Calu3 (cell line): ENCODE data around the gene ATP1A2. TPM values are rescaled to one million over a fixed set of nuclear protein-coding genes. Genes with fewer than 3 reads are reported as not detected.
A peak's percentile ranks its signal among the peaks of the same experiment; 100 is the strongest.

Experiments used
- Bru-seq: library from RNA; stranded (reverse); fragments of 400-500 nt; gene quantifications from one replicate; lab custom pipeline; 2021; lab: Mats Ljungman, UMichigan
- BruChase-seq, 2 experiments: library from RNA; stranded (reverse); fragments of 400-500 nt; gene quantifications; one replicate each; lab custom pipeline; 2021; lab: Mats Ljungman, UMichigan
- BruUV-seq: library from RNA; stranded (reverse); fragments of 400-500 nt; replicated peaks from 2 replicates; lab custom pipeline; 2021; lab: Mats Ljungman, UMichigan
- CTCF ChIA-PET: fragments of 300-600 bp; sonication (Branson Sonifier 250); formaldehyde crosslinking; loops from one replicate; lab custom pipeline; 2022; ENCODE audit warnings: antibody characterized with exemption; lab: Charles Lee
- DNase-seq: peaks from one replicate; pipeline ENCODE4 v3.0.0; 2022
- H3K27ac Mint-ChIP-seq: one replicate; pipeline ENCODE4 v1.8.0; 2022; ENCODE audit warnings: mixed read lengths; ENCODE audit not compliant: unreplicated experiment
- H3K27me3 Mint-ChIP-seq: one replicate; pipeline ENCODE4 v1.8.0; 2022; ENCODE audit warnings: mixed read lengths; ENCODE audit not compliant: unreplicated experiment
- H3K36me3 Mint-ChIP-seq: one replicate; pipeline ENCODE4 v1.8.0; 2022; ENCODE audit warnings: mild to moderate bottlenecking, moderate library complexity, mixed read lengths; ENCODE audit not compliant: insufficient read depth, unreplicated experiment
- H3K4me1 Mint-ChIP-seq: one replicate; pipeline ENCODE4 v1.8.0; 2022; ENCODE audit warnings: mild to moderate bottlenecking, low read depth, mixed read lengths; ENCODE audit not compliant: unreplicated experiment
- H3K4me3 Mint-ChIP-seq: one replicate; pipeline ENCODE4 v1.8.0; 2022; ENCODE audit warnings: mild to moderate bottlenecking, low read depth, moderate library complexity, mixed read lengths; ENCODE audit not compliant: unreplicated experiment
- H3K9me3 Mint-ChIP-seq: one replicate; pipeline ENCODE4 v1.8.0; 2022; ENCODE audit warnings: low read depth, mixed read lengths; ENCODE audit not compliant: unreplicated experiment
- intact Hi-C: fragments of 100-400 bp; cut with micrococcal nuclease; formaldehyde crosslinking; loops from one replicate; pipeline ENCODE4 v1.10.0; 2022; ENCODE audit not compliant: unreplicated experiment
- long read RNA-seq: library from polyadenylated mRNA; stranded (forward); transcript quantifications from one replicate; pipeline ENCODE4 v2.0.0, GENCODE V29; 2022
- total RNA-seq: library from RNA; stranded (reverse); gene quantifications from 2 replicates; pipeline ENCODE4 v1.2.3, GENCODE V29; 2022
- TF ChIP-seq, protein P1 (sequence below): fragments of 200-600 bp; IDR thresholded peaks from one replicate; pipeline ENCODE4 v1.8.0; 2022; ENCODE audit warnings: antibody characterized with exemption; ENCODE audit not compliant: unreplicated experiment

Gene ATP1A2
- total RNA-seq, result not detected in 2 replicates
- Bru-seq, nascent RNA, result percentile 3 among the genes with signal in this experiment
- BruChase-seq, experiment 1, labeled RNA remaining after a 6-hour chase, result not detected
- BruChase-seq, experiment 2, labeled RNA remaining after a 2-hour chase, result percentile 3 among the genes with signal in this experiment
- long read RNA-seq, result 0 reads

DNA sequence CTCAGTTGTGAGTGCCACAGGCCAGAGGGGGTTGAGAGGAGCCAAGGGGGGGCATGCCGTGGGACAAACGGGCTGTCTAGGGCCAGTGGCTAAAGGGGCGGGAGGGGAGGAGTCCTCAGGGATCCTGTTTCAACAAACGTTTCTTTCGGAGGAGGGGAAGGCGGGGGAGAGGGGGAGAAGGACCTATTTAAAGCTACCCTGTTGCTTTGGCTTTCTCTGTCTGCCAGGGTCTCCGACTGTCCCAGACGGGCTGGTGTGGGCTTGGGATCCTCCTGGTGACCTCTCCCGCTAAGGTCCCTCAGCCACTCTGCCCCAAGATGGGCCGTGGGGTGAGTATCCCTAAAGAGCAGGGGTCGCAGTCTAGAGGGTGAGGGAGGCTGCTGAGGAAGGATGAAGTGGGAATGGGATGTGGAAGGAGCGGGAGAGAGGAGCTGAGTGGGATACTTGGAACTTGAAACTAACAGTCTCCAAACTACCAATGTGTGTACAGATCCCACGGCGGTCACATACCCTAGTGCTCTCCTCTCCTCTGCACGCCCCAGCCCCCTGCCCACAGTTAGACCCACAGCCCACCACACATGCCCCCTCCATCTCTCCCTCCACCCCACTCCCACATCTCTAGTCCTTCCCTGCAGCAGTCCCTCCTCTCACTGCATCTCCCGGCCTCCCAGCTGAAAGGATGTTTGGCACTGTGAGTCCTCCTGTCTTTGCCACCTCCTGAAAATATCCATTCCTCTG lies at the start of gene ATP1A2:
ATP1A2 (plus strand) TSS at position 215 of the 738 bp plus-strand sequence; CDS start at position 318, 103 bp downstream.
- CTCF ChIA-PET, result interaction anchor here (1.5 kb wide), 1 partner anchor 136 kb away, joined by 3 read pairs; no protein-coding TSS in a partner anchor
- intact Hi-C loops, result no loop called here
- Mint-ChIP-seq H3K27me3 (peaks cover 87% of the 10 kb centered on the region), H3K27ac (no peak within 1 kb of the TSS), H3K4me1 (no peaks in the 10 kb centered on the region), H3K4me3 (no peak within 1 kb of the TSS), H3K36me3 (no peaks in the 10 kb centered on the region), H3K9me3 (no peaks in the 10 kb centered on the region)
- DNase-seq, result no peak
- TF ChIP-seq, protein P1, sequence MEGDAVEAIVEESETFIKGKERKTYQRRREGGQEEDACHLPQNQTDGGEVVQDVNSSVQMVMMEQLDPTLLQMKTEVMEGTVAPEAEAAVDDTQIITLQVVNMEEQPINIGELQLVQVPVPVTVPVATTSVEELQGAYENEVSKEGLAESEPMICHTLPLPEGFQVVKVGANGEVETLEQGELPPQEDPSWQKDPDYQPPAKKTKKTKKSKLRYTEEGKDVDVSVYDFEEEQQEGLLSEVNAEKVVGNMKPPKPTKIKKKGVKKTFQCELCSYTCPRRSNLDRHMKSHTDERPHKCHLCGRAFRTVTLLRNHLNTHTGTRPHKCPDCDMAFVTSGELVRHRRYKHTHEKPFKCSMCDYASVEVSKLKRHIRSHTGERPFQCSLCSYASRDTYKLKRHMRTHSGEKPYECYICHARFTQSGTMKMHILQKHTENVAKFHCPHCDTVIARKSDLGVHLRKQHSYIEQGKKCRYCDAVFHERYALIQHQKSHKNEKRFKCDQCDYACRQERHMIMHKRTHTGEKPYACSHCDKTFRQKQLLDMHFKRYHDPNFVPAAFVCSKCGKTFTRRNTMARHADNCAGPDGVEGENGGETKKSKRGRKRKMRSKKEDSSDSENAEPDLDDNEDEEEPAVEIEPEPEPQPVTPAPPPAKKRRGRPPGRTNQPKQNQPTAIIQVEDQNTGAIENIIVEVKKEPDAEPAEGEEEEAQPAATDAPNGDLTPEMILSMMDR, result no peak
- no TSS peak for BruUV-seq

- CTCF ChIA-PET, result interaction anchor here (1.1 to 1.2 kb wide), 2 partner anchors 34 to 61 kb away, joined by 3 read pairs; no protein-coding TSS in a partner anchor
- intact Hi-C loops, result no loop called here
- H3K9me3 Mint-ChIP-seq, result no peaks in the 10 kb centered on the region
- no TSS peak for BruUV-seq
- H3K36me3 Mint-ChIP-seq, result peaks cover 13% of the 10 kb centered on the region
- peaks cover 10% of the 10 kb centered on the region for H3K4me1 Mint-ChIP-seq
- DNase-seq, result no peak
- H3K4me3 Mint-ChIP-seq, result no peak overlapping the region
- H3K27ac Mint-ChIP-seq, result no peak overlapping the region
- peaks cover 74% of the 10 kb centered on the region for H3K27me3 Mint-ChIP-seq
- TF ChIP-seq, protein P1, result no peak
Observed at GRCh38 chr1:160066829-160067745, 48.5 kb upstream of the ATP1A2 start.

- Mint-ChIP-seq H3K4me3 (no peak overlapping the region), H3K9me3 (no peaks in the 10 kb centered on the region), H3K36me3 (peaks cover 13% of the 10 kb centered on the region), H3K27ac (no peak overlapping the region), H3K4me1 (peaks cover 10% of the 10 kb centered on the region), H3K27me3 (peaks cover 86% of the 10 kb centered on the region)
- TF ChIP-seq, protein P1, result no peak
- DNase-seq, result no peak
- intact Hi-C loops, result no loop called here
- BruUV-seq, result no TSS peak
- CTCF ChIA-PET, result interaction anchor here (0.6 to 1.2 kb wide), 2 partner anchors 12 to 62 kb away, joined by 3 to 7 read pairs; no protein-coding TSS in a partner anchor
Observed at GRCh38 chr1:160068225-160068624, 47.3 kb upstream of the ATP1A2 start.
